T1000 (cell line): ENCODE results near the gene CCSAP.
A peak's percentile ranks its signal among the peaks of the same experiment; 100 is the strongest.
"Not testable (repeated sequence)": the region's sequence is repeated elsewhere in the genome, so short reads cannot be mapped to it uniquely, and the experiment has no call there.

Experiments used
- DNase-seq: peaks from one replicate; lab custom pipeline; 2025; ENCODE audit warnings: mixed read lengths; lab: John Stamatoyannopoulos, UW

CCSAP gene

DNA sequence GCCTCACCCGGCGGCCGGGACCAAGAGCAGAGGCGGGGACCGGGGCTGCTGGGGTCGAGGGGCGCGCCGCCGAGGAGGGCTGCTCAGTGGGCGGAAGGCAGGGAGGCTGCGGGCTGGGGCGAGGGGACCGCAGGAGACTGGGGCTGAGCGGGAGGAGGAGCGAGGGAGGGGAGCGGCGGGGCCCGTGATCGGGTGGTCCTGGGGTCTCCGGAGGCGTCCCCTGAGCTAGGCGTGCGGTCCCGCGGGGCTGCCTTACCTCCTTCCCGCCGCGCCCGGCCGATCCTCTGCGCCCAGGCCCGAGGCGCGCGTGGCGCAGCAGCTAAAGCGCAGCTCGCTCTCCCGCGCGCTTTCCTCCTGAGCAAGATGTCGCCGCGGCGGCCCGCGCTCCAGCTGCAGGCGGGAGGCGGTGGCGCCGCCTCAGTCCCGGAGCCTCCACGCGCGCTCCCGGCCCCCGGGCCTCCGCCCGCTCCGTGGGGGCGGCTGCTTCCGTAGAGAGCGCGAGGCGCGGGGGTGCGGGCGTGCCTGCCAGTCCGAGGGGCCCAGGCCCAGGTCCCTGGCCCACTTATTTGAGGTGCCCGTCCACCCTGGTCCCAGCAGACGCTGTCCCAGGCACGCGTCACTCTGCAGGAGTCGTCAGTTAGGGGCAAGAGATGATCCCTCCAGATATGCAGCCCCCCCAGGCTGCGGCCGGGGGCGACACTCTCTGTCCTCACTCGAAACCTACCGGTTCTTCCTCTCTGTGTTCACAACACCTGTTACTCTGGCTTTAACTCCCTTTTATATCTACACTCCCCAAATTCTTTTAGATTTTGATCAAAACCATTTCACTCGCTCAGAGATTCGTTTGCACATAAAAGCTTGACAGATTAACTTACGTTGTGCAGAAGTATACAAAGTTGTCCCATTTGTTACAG lies at the start of gene CCSAP:
Gene CCSAP, minus strand, starts transcription at position 392 of the 914 bp plus-strand sequence. CDS start 582 bp downstream, outside the sequence.
- DNase-seq: peak; percentile 40

DNA sequence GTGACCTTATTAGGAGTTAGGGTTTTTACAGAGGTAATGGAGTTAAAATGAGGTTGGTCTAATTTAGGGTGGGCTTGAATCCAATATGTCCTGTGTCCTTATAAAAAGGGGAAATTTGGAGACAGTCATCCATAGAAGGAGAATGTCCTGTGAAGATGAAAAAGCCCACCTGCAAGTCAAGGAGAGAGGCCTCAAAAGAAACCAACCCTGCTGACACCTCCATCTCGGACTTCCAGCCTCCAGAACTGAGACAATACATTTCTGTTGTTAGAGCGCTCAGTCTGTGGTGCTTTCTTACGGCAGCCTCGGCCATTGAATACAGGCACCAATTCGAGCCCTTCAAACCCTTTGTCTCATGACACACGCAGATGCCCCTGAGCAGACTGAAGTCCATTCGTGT lies 47.3 kb upstream of the CCSAP start:
- no peak for DNase-seq

GRCh38 chr1:229388897-229389580 lies 46.2 kb upstream of the CCSAP start:
- DNase-seq: no peak

GRCh38 chr1:229385853-229386456 lies 43.1 kb upstream of the CCSAP start:
- no peak for DNase-seq

DNA sequence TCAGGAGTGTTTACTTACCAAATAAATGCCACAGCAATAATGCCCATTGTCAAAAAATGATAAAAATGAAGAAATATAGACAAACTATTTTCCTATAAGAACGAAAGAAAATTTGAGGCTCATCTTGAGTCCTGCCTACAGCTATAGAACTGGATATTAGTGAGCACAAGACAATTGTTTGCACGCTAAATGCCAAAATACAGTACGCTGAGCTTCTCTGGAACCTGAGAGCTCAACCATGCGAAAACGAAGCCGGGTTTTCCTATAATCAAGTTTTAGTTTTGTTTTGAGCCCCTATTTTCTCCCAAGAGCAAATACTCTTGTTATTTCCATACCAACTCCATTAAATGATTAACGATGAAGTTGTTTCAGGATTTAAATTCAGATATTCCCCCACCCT lies 42.0 kb upstream of the CCSAP start:
- DNase-seq: no peak

DNA sequence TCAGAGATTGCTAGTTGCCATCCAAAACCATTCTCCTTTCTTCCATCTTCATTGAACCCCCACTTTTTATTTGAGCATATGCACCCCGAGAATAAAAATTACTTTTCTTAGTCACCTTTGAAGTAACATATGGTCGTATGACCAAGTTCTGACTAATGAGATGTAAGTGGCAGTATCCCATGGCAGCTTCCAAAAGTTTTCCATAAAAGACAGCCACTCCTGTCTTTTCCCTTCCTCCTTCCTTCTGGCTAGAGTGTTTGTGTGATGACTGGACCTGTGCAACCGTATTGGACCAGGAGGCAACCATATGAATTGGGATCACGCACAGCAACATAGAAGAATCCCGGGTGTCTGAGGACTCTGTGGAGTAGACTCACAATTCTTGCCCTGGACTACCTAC lies 41.1 kb upstream of the CCSAP start:
- DNase-seq: no peak

DNA sequence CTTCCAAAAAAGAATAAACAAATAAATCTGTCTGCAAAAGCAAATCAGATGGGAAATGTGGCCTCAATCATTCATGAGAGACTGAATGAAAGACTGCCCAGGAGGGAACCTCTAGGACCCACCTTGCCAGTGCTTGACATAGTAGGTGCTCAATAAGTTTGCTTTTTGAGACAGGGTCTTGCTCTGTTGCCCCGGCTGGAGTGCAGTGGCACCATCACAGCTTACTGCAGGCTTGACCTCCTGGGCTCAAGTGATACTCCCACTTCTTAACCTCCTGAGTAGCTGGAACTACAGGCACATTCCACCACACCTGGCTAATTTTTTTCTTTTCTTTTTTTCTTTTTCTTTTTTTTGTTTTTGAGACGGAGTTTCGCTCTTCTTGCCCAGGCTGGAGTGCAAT lies 40.3 kb upstream of the CCSAP start:
- no peak for DNase-seq

DNA sequence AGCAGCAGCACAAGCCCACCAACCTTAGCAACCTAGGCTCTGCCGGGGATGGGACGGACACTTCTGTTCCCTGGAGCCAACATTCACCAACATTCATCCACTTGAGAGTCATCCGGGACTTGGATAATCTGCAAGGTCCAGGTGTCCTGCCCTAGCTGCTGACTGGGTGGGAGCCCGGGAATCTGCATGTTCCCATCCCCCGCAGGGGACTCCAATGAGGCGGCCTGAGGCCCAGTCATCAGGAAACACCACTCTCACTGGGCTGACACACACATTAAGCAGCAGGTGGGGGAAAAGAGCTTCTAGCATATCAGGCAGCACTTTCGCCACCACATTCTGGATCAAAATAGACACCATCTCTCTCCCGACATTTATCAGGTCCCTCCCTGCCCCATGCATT lies 38.4 kb upstream of the CCSAP start:
- no peak for DNase-seq

GRCh38 chr1:229380536-229381160 lies 37.8 kb upstream of the CCSAP start:
- DNase-seq: no peak

- DNase-seq: no peak
These were observed 37.0 kb upstream of the CCSAP start for GRCh38 chr1:229379846-229380245.

DNA sequence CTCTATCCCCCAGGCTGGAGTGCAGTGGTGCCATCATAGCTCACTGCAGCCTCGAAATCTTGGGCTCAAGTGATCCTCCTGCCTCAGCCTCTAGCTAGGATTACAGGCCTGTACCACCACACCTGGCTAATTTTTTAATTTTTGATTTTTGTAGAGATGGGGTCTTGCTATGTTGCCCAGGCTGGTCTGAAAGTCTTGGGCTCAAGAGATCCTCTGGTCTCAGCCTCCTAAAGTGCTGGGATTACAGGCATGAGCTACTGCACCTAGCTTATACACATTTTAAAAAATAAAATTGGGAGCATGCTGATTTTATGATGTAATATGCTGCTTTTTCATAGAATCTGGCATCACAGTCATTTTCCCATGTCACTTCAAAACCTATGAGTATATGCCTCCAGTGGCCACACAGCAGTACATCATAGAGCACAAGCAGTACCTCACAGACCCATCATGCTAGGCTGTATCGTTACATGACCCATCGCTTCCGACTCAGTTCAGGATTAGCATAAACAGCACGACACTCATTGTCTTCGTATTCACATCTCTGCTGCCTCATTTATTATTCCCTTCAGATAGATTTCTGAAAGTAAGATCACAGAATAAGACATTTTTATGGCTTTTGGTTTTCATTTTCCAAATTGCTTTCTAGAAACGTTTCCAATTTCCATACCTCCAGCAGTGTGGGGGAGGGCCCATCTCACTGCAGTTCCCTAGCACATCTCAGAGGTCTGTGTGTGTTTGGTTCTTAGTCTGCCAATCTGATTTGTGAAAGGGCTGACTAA lies 35.9 kb upstream of the CCSAP start:
- DNase-seq: no peak

DNA sequence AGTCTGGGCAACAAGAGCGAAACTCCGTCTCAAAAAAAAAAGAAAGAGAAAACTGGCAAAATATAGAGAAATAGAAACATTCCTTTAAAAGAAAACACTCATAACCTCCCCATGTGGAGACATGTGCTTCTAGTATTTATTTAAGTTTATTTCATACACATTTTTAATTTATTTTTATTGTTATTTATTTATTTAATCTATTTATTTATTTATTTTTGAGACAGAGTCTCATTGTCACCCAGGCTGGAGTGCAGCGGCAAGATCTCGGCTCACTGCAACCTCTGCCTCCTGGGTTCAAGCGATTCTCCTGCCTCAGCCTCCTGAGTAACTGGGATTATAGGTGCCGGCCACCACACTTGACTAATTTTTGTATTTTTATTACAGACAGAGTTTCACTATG lies 35.2 kb upstream of the CCSAP start:
- not testable (repeated sequence) for DNase-seq

GRCh38 chr1:229377429-229377828 lies 34.6 kb upstream of the CCSAP start:
- no peak for DNase-seq

DNA sequence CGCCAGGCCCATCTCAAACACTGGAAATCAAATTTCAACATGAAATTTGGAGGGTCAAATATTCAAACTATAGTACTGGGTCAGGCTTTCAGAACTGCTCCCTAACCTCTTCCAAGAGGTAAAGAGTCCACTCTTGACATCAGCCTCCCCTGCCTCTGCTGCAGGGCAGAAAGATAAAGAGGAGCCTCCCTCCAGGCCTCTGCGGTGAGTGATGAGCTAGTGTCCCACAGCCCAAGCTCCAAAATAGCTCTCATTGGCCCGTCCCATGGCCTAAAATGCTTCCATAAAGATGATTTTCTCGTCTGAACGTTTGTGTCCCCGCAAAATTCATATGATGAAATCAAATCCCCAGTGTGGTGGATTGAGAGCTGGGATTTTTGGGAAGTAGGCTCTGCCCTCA lies 33.7 kb upstream of the CCSAP start:
- DNase-seq: no peak

DNA sequence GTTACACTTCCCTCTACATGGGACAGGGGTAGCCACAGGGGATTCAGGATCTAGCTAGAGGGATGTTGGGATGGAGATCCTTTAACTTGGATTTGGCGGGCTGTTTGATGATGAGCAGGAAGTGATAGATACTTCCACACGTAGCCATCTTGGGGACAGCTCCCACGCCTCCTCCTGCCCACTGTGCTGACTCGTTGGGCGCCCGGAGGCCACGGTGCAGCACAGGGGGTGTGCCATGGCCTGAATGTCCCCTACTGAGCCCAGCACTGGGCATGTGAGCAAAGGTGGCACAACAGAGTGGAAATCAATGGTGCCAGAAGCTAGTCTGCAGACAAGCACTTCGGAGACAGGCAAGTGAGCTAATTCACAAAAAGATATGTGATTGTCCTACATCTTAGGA lies 31.6 kb upstream of the CCSAP start:
- no peak for DNase-seq

- no peak for DNase-seq
These were observed 30.5 kb upstream of the CCSAP start for GRCh38 chr1:229373395-229373794.

DNA sequence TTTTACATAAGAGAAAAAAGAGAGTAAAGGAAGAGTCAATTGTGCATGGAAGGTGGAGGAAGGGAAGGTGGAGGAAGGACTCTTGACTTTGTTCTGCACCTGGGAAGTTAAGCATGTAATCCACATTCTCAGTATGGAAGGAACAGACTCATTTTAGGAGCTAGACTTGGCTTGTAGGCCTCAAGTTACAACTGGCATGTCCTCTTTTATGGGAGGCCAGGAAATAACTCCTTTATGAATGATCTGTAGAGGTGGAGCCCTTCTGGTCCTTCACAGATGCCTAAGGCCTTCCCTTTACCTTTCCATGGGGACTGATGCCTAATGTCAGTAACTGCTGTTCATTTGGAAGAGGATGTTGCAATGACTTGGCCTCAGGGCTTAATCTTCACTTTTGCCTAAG lies 29.4 kb upstream of the CCSAP start:
- DNase-seq: no peak

DNA sequence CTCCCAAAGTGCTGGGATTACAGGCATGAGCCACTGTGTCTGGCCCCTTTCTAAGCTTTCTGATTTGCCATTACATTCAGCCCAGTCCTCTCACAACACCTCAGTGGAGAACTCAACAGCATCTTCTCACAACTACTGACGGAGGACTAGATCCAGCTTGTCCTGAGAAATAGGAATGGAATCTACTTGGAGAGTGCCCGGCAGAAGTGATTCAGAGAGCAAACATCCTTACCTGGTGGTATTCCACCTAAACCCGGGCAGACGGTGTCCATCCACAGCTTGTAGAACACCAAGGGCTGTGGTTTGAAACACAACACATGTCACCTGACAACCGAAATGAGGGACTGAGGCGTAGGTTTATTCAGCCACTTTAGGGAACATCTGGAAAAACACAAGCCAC lies 28.8 kb upstream of the CCSAP start:
- DNase-seq: no peak

GRCh38 chr1:229370601-229371021 lies 27.8 kb upstream of the CCSAP start:
- no peak for DNase-seq

- DNase-seq: no peak
These were observed 25.5 kb upstream of the CCSAP start for GRCh38 chr1:229368347-229368746.

DNA sequence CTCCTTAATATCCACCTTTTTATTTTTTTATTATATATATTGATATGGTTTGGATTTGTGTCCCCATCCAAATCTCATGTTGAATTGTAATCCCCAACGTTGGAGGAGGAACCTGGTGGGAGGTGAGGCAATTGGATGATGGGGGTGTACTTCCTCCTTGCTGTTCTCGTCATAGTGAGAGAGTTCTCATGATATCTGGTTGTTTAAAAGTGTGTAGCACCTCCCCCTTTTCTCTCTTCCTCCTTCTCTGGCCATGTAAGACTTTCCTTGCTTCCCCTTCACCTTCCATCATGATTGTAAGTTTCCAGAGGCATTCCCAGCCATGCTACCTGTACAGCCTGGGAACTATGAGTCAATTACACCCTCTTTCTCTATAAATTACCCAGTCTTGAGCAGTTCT lies 22.7 kb upstream of the CCSAP start:
- DNase-seq: no peak
